ENCODE results near the gene PTER.

PTER gene

GRCh38 chr10:16505161-16505560, 68.4 kb downstream of the PTER start:
- in situ Hi-C loops (cut with HindIII; ENCODE audit: low sequenced_read_pairs): no loop called here
- H3K4me3 ChIP-seq (ENCODE audit: low read depth, low read length): no peak overlapping the region
- TF ChIP-seq, protein P1, sequence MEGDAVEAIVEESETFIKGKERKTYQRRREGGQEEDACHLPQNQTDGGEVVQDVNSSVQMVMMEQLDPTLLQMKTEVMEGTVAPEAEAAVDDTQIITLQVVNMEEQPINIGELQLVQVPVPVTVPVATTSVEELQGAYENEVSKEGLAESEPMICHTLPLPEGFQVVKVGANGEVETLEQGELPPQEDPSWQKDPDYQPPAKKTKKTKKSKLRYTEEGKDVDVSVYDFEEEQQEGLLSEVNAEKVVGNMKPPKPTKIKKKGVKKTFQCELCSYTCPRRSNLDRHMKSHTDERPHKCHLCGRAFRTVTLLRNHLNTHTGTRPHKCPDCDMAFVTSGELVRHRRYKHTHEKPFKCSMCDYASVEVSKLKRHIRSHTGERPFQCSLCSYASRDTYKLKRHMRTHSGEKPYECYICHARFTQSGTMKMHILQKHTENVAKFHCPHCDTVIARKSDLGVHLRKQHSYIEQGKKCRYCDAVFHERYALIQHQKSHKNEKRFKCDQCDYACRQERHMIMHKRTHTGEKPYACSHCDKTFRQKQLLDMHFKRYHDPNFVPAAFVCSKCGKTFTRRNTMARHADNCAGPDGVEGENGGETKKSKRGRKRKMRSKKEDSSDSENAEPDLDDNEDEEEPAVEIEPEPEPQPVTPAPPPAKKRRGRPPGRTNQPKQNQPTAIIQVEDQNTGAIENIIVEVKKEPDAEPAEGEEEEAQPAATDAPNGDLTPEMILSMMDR (IDR thresholded peaks at IDR 0.05; ENCODE audit: low read depth, low read length, missing control alignments): no peak
- DNase-seq (ENCODE audit: low read depth): no peak

- in situ Hi-C loops (cut with HindIII; ENCODE audit: low sequenced_read_pairs): no loop called here
- H3K4me3 ChIP-seq (ENCODE audit: low read depth, low read length): no peak overlapping the region
- no peak for DNase-seq (ENCODE audit: low read depth)
- TF ChIP-seq, protein P1 (IDR thresholded peaks at IDR 0.05; ENCODE audit: low read depth, low read length, missing control alignments): no peak
Measured at GRCh38 chr10:16509996-16510395, 73.2 kb downstream of the PTER start.

DNA sequence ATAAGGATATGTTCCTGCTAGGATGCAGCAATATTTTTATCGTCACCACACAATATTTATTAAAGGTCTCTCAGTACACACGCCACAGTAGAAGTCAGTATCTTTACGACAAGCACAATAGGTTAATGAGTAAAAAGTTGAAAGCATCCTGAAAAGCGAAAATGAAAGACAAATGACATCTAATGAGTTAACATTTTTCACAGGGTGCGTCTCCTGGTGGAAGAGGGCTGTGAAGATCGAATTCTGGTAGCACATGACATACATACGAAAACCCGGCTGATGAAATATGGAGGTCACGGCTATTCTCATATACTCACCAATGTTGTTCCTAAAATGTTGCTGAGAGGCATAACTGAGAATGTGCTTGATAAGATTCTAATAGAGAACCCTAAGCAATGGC, 74.0 kb downstream of the PTER start:
- no peak for DNase-seq (ENCODE audit: low read depth)
- in situ Hi-C loops (cut with HindIII; ENCODE audit: low sequenced_read_pairs): no loop called here
- H3K4me3 ChIP-seq (ENCODE audit: low read depth, low read length): no peak overlapping the region
- TF ChIP-seq, protein P1 (IDR thresholded peaks at IDR 0.05; ENCODE audit: low read depth, low read length, missing control alignments): no peak

DNA sequence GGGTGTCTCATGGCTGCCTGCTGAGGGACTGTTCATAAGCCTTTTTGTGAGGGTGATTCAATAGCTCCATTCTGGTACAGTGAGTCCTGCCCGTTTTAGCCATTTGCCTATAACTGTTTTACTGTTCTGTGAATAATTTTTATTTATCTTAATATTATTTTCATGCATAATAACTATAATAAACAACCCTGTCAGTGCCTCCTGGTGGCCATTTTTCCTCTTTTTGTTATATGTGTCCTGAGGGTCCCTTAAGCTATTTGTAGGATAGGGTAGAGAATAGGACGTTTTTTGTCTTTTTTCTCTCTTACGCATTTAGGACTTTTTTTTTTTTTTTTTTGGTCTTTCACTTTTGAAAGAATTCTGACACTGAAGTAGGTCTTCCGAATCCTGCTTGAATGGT, 82.0 kb downstream of the PTER start:
- no peak for DNase-seq (ENCODE audit: low read depth)
- no peak overlapping the region for H3K4me3 ChIP-seq (ENCODE audit: low read depth, low read length)
- TF ChIP-seq, protein P1 (IDR thresholded peaks at IDR 0.05; ENCODE audit: low read depth, low read length, missing control alignments): peak; percentile 19
- in situ Hi-C loops (cut with HindIII; ENCODE audit: low sequenced_read_pairs): no loop called here

DNA sequence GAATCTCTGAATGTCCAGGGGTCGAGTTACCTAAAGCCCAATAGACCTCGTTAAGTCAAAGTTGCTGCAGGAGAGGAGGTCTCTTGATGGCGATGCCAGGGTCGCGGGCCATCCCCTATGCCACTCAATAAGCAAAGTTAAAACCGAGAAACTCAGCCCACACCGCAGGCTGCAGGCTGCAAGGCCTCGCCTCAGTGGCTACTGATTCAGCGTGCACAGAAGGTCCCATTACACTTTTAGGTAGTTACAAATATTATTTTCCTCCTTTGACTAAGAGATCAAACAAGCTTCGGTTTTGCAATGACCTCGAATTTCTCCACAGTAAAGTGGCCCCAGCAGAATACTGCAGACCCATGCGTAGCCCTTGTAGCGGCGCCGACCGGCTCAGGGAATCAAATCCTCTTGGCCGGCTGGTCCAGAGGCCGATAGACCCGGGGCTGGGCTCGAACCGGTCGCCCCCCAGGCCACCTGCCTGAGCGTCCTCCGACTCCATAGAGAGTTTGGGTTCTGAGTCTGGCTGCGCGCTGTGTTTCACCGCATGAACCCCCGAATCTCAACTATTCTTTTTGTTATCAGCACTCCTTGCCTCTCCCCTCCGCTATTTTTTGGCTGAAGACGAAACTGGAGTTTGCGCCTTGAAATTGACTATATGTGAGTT, 82.6 kb downstream of the PTER start:
- TF ChIP-seq, protein P1 (IDR thresholded peaks at IDR 0.05; ENCODE audit: low read depth, low read length, missing control alignments): no peak
- no peak overlapping the region for H3K4me3 ChIP-seq (ENCODE audit: low read depth, low read length)
- no peak for DNase-seq (ENCODE audit: low read depth)
- in situ Hi-C loops (cut with HindIII; ENCODE audit: low sequenced_read_pairs): no loop called here

DNA sequence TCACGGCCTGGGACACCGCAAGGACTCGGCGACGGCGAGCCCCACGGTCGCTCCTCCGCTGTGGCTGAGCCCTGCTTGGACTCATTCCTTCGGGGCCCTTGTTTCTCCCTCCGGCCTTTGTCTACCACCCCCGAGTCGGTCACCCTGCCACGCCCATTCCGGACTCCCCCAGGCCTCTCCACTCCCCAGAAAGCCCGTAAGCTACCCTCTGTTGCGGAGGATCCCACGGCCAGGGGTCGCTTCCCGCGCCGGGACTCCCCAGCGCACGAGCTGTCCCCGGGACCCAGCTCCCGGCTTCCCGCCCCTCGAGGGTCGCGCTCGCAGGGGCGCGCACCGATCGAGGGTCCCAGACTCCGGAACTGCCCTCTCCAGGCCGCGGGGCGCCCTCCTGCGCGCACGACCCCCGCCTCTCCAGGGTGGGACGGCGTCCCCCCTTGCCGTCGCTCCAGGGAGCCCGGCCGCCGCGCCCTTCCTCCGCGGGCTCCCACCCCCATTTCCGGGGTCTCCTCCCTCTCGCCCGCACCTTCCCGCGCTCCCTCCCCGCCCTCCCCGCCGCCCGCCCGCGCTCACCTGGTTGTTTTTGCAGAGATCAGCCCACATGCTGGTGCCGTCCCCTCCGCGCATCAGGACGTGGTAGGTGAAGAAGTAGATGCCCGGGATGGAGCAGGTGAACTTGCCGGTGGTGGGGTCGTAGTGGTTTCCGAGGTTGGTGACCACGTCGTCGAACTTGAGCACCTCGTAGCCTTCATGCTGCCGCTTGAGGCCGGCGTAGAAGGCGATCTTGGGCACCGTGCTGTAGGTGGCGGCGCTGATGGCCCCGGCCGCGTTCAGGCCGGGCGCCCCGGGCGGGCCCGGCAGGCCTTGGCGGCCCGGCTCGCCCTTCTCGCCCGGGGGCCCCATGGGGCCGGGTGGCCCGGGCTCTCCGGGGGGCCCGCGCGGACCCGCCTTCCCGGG, 83.4 kb downstream of the PTER start:
- TF ChIP-seq, protein P1 (IDR thresholded peaks at IDR 0.05; ENCODE audit: low read depth, low read length, missing control alignments): no peak
- DNase-seq (ENCODE audit: low read depth): no peak
- in situ Hi-C loops (cut with HindIII; ENCODE audit: low sequenced_read_pairs): no loop called here
- no peak overlapping the region for H3K4me3 ChIP-seq (ENCODE audit: low read depth, low read length)
